ENCODE data around the gene FARP1.

The FARP1 gene

GRCh38 chr13:98332691-98333090, 189.8 kb downstream of the FARP1 start:
- no peak overlapping the region for H3K4me2 ChIP-seq (ENCODE audit: low read depth, low read length, poor library complexity, severe bottlenecking)

GRCh38 chr13:98333486-98333885, 190.6 kb downstream of the FARP1 start:
- no peak overlapping the region for H2AFZ ChIP-seq (ENCODE audit: low read depth, low read length, severe bottlenecking)
- H3K4me3 ChIP-seq (ENCODE audit: insufficient read depth, low read length, poor library complexity, severe bottlenecking), result no peak overlapping the region
- H3K9me2 ChIP-seq (replicated peaks; ENCODE audit: insufficient read depth, low read length), result no peaks in the 10 kb centered on the region
- H3K36me3 ChIP-seq (ENCODE audit: low read length), result no peaks in the 10 kb centered on the region
- H3F3A ChIP-seq (ENCODE audit: insufficient read depth), result no peaks in the 10 kb centered on the region
- no peaks in the 10 kb centered on the region for H3K9me3 ChIP-seq (ENCODE audit: insufficient read depth, low read length)
- no peak overlapping the region for H3K9ac ChIP-seq (ENCODE audit: low read length)
- H4K20me1 ChIP-seq (ENCODE audit: low read depth, low read length), result no peaks in the 10 kb centered on the region
- no peak overlapping the region for H3K27ac ChIP-seq (ENCODE audit: low read depth, low read length)
- TF ChIP-seq EZH2phosphoT487 (conservative IDR thresholded peaks at IDR 0.05; ENCODE audit: low read length) (no peak), CTCF (IDR thresholded peaks at IDR 0.05; ENCODE audit: insufficient read depth, low read length, poor library complexity, severe bottlenecking) (no peak)
- no peaks in the 10 kb centered on the region for H3K79me2 ChIP-seq (ENCODE audit: insufficient read depth, low read length)
- no peak overlapping the region for H3K4me2 ChIP-seq (ENCODE audit: low read depth, low read length, poor library complexity, severe bottlenecking)
- H3K27me3 ChIP-seq (ENCODE audit: low read length), result no peaks in the 10 kb centered on the region

More at GRCh38 chr13:98332691-98333090, 189.8 kb downstream of the FARP1 start:
- H3K4me3 ChIP-seq (ENCODE audit: insufficient read depth, low read length, poor library complexity, severe bottlenecking), result no peak overlapping the region
- no peak overlapping the region for H3K27ac ChIP-seq (ENCODE audit: low read depth, low read length)
- H4K20me1 ChIP-seq (ENCODE audit: low read depth, low read length), result no peaks in the 10 kb centered on the region
- H3K9me3 ChIP-seq (ENCODE audit: insufficient read depth, low read length), result no peaks in the 10 kb centered on the region
- H2AFZ ChIP-seq (ENCODE audit: low read depth, low read length, severe bottlenecking), result no peak overlapping the region
- no peak for TF ChIP-seq EZH2phosphoT487 (conservative IDR thresholded peaks at IDR 0.05; ENCODE audit: low read length)
- no peak for TF ChIP-seq CTCF (IDR thresholded peaks at IDR 0.05; ENCODE audit: insufficient read depth, low read length, poor library complexity, severe bottlenecking)
- no peaks in the 10 kb centered on the region for H3F3A ChIP-seq (ENCODE audit: insufficient read depth)
- H3K27me3 ChIP-seq (ENCODE audit: low read length), result no peaks in the 10 kb centered on the region
- no peaks in the 10 kb centered on the region for H3K9me2 ChIP-seq (replicated peaks; ENCODE audit: insufficient read depth, low read length)
- H3K79me2 ChIP-seq (ENCODE audit: insufficient read depth, low read length), result no peaks in the 10 kb centered on the region
- H3K36me3 ChIP-seq (ENCODE audit: low read length), result no peaks in the 10 kb centered on the region
- H3K9ac ChIP-seq (ENCODE audit: low read length), result no peak overlapping the region

GRCh38 chr13:98334620-98335205, 191.8 kb downstream of the FARP1 start:
- no peak for TF ChIP-seq CTCF (IDR thresholded peaks at IDR 0.05; ENCODE audit: insufficient read depth, low read length, poor library complexity, severe bottlenecking)
- TF ChIP-seq EZH2phosphoT487 (conservative IDR thresholded peaks at IDR 0.05; ENCODE audit: low read length), result no peak
- Histone ChIP-seq H2AFZ (ENCODE audit: low read depth, low read length, severe bottlenecking) (no peak overlapping the region), H3K9me3 (ENCODE audit: insufficient read depth, low read length) (no peaks in the 10 kb centered on the region), H3K9me2 (replicated peaks; ENCODE audit: insufficient read depth, low read length) (no peaks in the 10 kb centered on the region), H3K36me3 (ENCODE audit: low read length) (no peaks in the 10 kb centered on the region), H4K20me1 (ENCODE audit: low read depth, low read length) (no peaks in the 10 kb centered on the region), H3K4me2 (ENCODE audit: low read depth, low read length, poor library complexity, severe bottlenecking) (no peak overlapping the region), H3K4me3 (ENCODE audit: insufficient read depth, low read length, poor library complexity, severe bottlenecking) (no peak overlapping the region), H3K27me3 (ENCODE audit: low read length) (no peaks in the 10 kb centered on the region), H3F3A (ENCODE audit: insufficient read depth) (no peaks in the 10 kb centered on the region), H3K79me2 (ENCODE audit: insufficient read depth, low read length) (no peaks in the 10 kb centered on the region), H3K9ac (ENCODE audit: low read length) (no peak overlapping the region), H3K27ac (ENCODE audit: low read depth, low read length) (no peak overlapping the region)

Data from SU-DHL-6 (cell line).